Astrocyte (in vitro differentiated cells and primary cell): ENCODE results near the gene RAB6A.

Experiments
- CTCF ChIP-seq: IDR thresholded peaks from 2 replicates; pipeline ENCODE4 v1.5.1; 2011; ENCODE audit warnings: low read depth, mild to moderate bottlenecking, inconsistent platforms, low read length, moderate library complexity; ENCODE audit not compliant: insufficient read depth
- EZH2 ChIP-seq: IDR thresholded peaks from 2 replicates; pipeline ENCODE4 v1.6.1; 2012; ENCODE audit warnings: mild to moderate bottlenecking, low read length, inconsistent platforms; ENCODE audit not compliant: insufficient read depth

GRCh38 chr11:73750228-73750627 is 10.6 kb downstream of the RAB6A start:
- TF ChIP-seq CTCF: no peak
- TF ChIP-seq EZH2: no peak
